ENCODE results near the gene REC8. TPM values are rescaled to one million over a fixed set of nuclear protein-coding genes. Genes with fewer than 3 reads are reported as not detected.

REC8 gene
- total RNA-seq, 1 experiment from 2014 or later: 9.8 TPM

DNA sequence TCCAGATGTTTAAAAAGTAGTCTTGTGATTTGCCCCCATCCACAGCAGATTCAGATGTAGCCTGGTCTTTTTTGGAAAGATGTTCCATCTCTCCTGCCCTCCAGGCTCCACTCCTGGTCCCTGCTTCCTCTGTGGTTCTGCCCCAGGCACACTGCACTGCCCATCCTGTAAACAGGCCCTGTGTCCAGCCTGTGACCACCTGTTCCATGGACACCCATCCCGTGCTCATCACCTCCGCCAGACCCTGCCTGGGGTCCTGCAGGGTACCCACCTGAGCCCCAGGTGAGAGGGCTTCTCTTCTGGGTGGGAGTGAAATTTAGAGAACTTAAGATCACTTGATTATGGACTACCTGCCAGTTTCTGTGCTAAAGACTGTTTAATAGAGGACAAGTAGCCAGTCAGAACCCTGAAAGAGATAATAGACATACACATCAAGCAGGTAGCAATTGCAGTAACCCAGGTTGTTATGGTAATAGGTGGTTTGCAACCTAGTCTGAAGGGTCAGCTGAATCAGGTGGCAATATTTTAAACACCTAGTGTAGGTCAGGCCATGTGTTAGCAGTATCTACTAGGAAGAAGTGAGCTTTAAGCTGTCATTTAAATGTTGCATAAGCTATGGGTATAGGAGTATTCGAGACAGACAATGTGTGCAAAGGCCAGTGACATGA lies 22.4 kb upstream of the REC8 start:
- in situ Hi-C loops (cut with HindIII; ENCODE audit: low pct_unique_long_range_greater_than_20kb, low sequenced_read_pairs): no loop called here

DNA sequence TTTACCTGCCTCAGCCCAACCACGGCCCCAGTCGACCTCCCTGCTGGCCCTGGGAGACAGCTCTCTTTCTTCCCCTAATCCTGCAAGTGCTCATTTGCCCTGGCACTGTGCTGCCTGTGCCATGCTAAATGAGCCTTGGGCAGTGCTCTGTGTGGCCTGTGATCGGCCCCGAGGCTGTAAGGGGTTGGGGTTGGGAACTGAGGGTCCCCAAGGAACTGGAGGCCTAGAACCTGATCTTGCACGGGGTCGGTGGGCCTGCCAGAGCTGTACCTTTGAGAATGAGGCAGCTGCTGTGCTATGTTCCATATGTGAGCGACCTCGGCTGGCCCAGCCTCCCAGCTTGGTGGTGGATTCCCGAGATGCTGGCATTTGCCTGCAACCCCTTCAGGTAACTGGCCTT lies 21.8 kb upstream of the REC8 start:
- no peak overlapping the region for H3K27ac ChIP-seq (ENCODE audit: low read length)
- ChIA-PET POLR2A (no interaction called here), CTCF (interaction anchor here (0.9 kb wide), 1 partner anchor 59 kb away, joined by 3 read pairs; no protein-coding TSS in a partner anchor)
- H3K4me3 ChIP-seq (ENCODE audit: low read depth in 2 of 2, low read length in 2 of 2): no peak overlapping the region
- H3K4me1 ChIP-seq (ENCODE audit: control insufficient read depth, insufficient read depth, low read length): peaks cover 6% of the 10 kb centered on the region; the same call in 1 of the 2 replicates
- TF ChIP-seq SIN3A (IDR thresholded peaks at IDR 0.05; ENCODE audit: borderline replicate concordance, insufficient read depth, low read depth, low read length) (no peak), TCF7L2 (IDR thresholded peaks at IDR 0.05; ENCODE audit: low read depth, low read length) (no peak), POLR2AphosphoS5 (IDR thresholded peaks at IDR 0.05; ENCODE audit: low read depth, low read length) (no peak)
- TF ChIP-seq, protein P1, sequence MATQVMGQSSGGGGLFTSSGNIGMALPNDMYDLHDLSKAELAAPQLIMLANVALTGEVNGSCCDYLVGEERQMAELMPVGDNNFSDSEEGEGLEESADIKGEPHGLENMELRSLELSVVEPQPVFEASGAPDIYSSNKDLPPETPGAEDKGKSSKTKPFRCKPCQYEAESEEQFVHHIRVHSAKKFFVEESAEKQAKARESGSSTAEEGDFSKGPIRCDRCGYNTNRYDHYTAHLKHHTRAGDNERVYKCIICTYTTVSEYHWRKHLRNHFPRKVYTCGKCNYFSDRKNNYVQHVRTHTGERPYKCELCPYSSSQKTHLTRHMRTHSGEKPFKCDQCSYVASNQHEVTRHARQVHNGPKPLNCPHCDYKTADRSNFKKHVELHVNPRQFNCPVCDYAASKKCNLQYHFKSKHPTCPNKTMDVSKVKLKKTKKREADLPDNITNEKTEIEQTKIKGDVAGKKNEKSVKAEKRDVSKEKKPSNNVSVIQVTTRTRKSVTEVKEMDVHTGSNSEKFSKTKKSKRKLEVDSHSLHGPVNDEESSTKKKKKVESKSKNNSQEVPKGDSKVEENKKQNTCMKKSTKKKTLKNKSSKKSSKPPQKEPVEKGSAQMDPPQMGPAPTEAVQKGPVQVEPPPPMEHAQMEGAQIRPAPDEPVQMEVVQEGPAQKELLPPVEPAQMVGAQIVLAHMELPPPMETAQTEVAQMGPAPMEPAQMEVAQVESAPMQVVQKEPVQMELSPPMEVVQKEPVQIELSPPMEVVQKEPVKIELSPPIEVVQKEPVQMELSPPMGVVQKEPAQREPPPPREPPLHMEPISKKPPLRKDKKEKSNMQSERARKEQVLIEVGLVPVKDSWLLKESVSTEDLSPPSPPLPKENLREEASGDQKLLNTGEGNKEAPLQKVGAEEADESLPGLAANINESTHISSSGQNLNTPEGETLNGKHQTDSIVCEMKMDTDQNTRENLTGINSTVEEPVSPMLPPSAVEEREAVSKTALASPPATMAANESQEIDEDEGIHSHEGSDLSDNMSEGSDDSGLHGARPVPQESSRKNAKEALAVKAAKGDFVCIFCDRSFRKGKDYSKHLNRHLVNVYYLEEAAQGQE (IDR thresholded peaks at IDR 0.05; ENCODE audit: insufficient read depth in 1 of 2, low read depth in 2 of 2, low read length in 1 of 2): no peak
- TF ChIP-seq, protein P2, sequence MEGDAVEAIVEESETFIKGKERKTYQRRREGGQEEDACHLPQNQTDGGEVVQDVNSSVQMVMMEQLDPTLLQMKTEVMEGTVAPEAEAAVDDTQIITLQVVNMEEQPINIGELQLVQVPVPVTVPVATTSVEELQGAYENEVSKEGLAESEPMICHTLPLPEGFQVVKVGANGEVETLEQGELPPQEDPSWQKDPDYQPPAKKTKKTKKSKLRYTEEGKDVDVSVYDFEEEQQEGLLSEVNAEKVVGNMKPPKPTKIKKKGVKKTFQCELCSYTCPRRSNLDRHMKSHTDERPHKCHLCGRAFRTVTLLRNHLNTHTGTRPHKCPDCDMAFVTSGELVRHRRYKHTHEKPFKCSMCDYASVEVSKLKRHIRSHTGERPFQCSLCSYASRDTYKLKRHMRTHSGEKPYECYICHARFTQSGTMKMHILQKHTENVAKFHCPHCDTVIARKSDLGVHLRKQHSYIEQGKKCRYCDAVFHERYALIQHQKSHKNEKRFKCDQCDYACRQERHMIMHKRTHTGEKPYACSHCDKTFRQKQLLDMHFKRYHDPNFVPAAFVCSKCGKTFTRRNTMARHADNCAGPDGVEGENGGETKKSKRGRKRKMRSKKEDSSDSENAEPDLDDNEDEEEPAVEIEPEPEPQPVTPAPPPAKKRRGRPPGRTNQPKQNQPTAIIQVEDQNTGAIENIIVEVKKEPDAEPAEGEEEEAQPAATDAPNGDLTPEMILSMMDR (IDR thresholded peaks at IDR 0.05): no peak
- no peaks in the 10 kb centered on the region for H3K27me3 ChIP-seq (ENCODE audit: control insufficient read depth, insufficient read depth, low read length)
- DNase-seq (ENCODE audit: low read depth, low spot score) (no peak), ATAC-seq (no peak)
- no TSS peak for BruUV-seq (replicated peaks)
- peaks cover 6% of the 10 kb centered on the region for H3K36me3 ChIP-seq (ENCODE audit: control insufficient read depth, insufficient read depth, low read length)
- in situ Hi-C loops (cut with HindIII; ENCODE audit: low pct_unique_long_range_greater_than_20kb, low sequenced_read_pairs): no loop called here
- H3K9me3 ChIP-seq (ENCODE audit: control insufficient read depth, insufficient read depth, low read depth, low read length): no peaks in the 10 kb centered on the region
- intact Hi-C loops (cut with micrococcal nuclease; ENCODE audit: unreplicated experiment): no loop called here

More for the DNA sequence above, 22.4 kb upstream of the REC8 start:
- Histone ChIP-seq H3K27me3 (ENCODE audit: control insufficient read depth, insufficient read depth, low read length) (no peaks in the 10 kb centered on the region), H3K9me3 (ENCODE audit: control insufficient read depth, insufficient read depth, low read depth, low read length) (no peaks in the 10 kb centered on the region), H3K36me3 (ENCODE audit: control insufficient read depth, insufficient read depth, low read length) (peaks cover 3% of the 10 kb centered on the region), H3K4me3 (ENCODE audit: low read depth in 2 of 2, low read length in 2 of 2) (no peak overlapping the region), H3K27ac (ENCODE audit: low read length) (no peak overlapping the region), H3K4me1 (ENCODE audit: control insufficient read depth, insufficient read depth, low read length) (peaks cover 6% of the 10 kb centered on the region; the same call in 1 of the 2 replicates)
- intact Hi-C loops (cut with micrococcal nuclease; ENCODE audit: unreplicated experiment): no loop called here
- DNase-seq (ENCODE audit: low read depth, low spot score): no peak
- ATAC-seq: no peak
- ChIA-PET CTCF (interaction anchor here (0.9 kb wide), 1 partner anchor 59 kb away, joined by 3 read pairs; no protein-coding TSS in a partner anchor), POLR2A (no interaction called here)
- TF ChIP-seq, protein P2 (IDR thresholded peaks at IDR 0.05): no peak
- no peak for TF ChIP-seq TCF7L2 (IDR thresholded peaks at IDR 0.05; ENCODE audit: low read depth, low read length)
- TF ChIP-seq POLR2AphosphoS5 (IDR thresholded peaks at IDR 0.05; ENCODE audit: low read depth, low read length): no peak
- no peak for TF ChIP-seq SIN3A (IDR thresholded peaks at IDR 0.05; ENCODE audit: borderline replicate concordance, insufficient read depth, low read depth, low read length)
- TF ChIP-seq, protein P1 (IDR thresholded peaks at IDR 0.05; ENCODE audit: insufficient read depth in 1 of 2, low read depth in 2 of 2, low read length in 1 of 2): no peak
- no TSS peak for BruUV-seq (replicated peaks)
